GM12874 (cell line): ENCODE measurements around the gene TNFAIP1.

ENCODE experiments used
- TF ChIP-seq, protein P1 (sequence below): IDR thresholded peaks from 2 replicates; pipeline ENCODE4 v1.5.1; 2011; ENCODE audit warnings: low read depth, mild to moderate bottlenecking, control low read depth, low read length, moderate library complexity; ENCODE audit not compliant: insufficient read depth

Gene TNFAIP1

DNA sequence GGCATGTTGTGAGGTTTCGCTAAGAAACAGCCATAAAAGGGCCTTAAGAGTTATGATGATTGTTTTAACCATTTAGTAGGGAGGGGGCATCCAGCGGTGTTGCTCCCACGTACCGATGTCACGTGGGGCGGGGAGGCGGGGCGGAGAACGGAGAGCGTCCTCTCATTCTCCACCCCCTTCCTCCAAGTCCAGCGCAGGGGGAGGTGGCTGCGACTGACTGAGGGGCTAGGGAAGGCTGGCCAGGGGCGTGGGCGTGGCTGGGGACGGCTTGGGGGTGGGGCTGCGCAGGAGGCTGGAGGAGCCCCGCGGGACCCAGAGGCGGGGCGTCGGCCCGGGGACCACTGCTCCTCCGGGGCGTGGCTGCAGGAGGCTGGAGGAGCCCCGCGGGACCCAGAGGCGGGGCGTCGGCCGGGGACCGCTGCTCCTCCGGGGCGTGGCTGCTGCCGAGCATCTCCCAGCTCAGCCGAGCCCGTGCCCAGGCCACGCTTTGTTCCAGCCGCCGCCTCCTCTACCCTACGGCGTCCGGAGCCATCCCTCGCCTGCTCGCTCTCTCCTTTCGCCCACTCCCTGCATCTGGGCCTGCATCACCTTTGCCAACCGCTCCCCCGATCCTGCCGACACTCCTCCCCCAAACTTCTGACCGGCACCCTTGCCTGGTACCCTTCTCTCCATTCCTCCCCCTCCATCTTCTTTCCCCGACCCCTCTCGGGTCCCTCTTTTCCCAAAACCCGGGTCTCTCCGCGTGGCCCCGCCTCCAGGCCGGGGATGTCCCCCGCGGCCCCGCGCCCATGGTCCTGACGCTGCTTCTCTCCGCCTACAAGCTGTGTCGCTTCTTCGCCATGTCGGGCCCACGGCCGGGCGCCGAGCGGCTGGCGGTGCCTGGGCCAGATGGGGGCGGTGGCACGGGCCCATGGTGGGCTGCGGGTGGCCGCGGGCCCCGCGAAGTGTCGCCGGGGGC lies 36.0 kb downstream of the TNFAIP1 start, which contains the start of gene SARM1:
SARM1 (plus strand) TSS at position 450 of the 958 bp plus-strand sequence; CDS start at position 789, 339 bp downstream.
- TF ChIP-seq, protein P1, sequence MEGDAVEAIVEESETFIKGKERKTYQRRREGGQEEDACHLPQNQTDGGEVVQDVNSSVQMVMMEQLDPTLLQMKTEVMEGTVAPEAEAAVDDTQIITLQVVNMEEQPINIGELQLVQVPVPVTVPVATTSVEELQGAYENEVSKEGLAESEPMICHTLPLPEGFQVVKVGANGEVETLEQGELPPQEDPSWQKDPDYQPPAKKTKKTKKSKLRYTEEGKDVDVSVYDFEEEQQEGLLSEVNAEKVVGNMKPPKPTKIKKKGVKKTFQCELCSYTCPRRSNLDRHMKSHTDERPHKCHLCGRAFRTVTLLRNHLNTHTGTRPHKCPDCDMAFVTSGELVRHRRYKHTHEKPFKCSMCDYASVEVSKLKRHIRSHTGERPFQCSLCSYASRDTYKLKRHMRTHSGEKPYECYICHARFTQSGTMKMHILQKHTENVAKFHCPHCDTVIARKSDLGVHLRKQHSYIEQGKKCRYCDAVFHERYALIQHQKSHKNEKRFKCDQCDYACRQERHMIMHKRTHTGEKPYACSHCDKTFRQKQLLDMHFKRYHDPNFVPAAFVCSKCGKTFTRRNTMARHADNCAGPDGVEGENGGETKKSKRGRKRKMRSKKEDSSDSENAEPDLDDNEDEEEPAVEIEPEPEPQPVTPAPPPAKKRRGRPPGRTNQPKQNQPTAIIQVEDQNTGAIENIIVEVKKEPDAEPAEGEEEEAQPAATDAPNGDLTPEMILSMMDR, result no peak

DNA sequence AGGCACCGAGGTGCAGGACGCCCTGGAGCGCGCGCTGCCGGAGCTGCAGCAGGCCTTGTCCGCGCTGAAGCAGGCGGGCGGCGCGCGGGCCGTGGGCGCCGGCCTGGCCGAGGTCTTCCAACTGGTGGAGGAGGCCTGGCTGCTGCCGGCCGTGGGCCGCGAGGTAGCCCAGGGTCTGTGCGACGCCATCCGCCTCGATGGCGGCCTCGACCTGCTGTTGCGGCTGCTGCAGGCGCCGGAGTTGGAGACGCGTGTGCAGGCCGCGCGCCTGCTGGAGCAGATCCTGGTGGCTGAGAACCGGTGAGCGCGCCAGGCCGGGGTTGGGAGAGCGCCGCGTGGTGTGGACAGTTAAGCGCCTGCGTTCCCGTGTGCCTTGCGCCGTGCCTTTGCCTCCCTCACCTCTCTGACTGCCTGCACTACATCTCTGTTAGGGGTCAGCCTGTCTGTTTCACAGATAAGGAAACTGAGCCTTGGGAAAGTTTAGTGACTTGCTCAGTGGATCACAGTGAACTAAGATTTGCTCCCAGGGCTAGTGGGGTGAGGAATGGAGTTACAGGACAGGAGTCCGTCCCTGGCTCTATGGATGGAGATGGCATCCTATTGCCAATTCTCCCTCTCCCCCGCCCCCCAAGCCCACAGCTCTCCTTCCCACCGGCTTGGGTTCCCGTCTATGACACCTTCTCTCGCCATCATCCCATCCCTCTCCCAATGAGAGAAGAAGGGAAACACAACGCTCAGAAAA lies 36.8 kb downstream of the TNFAIP1 start:
- TF ChIP-seq, protein P1, result no peak

GRCh38 chr17:28372945-28373274 lies 37.3 kb downstream of the TNFAIP1 start:
- TF ChIP-seq, protein P1, result no peak

DNA sequence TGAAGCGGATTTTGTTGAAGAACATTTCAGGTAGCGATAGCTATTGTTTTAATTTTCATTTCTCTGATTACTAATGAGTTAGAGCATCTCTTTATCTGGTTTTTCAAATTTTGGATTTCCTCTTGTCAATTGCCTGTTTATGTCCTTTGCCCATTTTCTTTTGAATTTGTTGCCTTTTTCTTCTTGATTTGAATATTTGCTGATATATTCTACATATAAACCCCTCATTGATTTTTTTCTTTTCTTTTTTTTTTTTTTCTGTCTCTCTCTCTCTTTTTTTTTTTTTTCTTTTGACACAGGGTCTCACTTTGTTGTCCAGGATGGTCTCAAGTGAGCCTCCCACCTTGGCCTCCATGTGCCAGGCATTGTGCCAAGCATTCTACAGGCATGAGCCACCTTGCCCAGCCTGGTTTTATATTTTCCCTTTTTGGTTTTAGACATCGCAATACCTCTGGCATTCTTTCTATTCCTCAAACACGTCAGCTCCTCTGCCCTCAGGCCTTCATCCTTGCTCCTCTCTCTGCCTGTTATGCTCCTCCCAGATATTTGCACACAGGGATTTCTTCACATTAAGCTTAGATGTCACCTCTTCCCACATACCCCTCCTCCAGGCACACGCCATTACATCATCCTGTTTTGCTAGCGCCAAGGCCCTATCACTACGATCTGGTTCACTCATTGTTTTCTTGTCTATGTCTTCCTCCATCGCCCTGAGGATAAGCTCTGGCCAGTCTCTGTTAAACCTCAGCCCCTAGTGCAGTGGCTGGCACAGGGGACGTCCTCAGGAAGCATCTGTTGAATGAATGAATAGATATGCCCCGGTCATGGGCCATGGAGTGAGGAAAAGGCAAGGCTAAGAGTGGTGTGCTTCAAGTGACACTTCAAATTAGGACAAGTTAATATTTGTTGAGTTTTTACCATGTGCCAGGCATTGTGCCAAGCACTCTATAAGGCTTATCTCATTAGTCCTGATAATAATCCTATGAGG lies 44.5 kb downstream of the TNFAIP1 start:
- TF ChIP-seq, protein P1, result no peak

DNA sequence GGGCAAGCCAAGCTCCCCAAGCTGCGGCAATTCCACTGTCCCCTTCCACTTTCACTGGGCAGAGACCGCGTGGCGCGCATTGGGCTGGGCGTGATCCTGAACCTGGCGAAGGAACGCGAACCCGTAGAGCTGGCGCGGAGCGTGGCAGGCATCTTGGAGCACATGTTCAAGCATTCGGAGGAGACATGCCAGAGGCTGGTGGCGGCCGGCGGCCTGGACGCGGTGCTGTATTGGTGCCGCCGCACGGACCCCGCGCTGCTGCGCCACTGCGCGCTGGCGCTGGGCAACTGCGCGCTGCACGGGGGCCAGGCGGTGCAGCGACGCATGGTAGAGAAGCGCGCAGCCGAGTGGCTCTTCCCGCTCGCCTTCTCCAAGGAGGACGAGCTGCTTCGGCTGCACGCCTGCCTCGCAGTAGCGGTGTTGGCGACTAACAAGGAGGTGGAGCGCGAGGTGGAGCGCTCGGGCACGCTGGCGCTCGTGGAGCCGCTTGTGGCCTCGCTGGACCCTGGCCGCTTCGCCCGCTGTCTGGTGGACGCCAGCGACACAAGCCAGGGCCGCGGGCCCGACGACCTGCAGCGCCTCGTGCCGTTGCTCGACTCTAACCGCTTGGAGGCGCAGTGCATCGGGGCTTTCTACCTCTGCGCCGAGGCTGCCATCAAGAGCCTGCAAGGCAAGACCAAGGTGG lies 45.7 kb downstream of the TNFAIP1 start:
- TF ChIP-seq, protein P1, result no peak

- TF ChIP-seq, protein P1, result no peak
Observed at GRCh38 chr17:28384281-28385036, 48.9 kb downstream of the TNFAIP1 start.
